Stimulated activated CD8-positive, alpha-beta memory T cell treated with anti-CD3 and anti-CD28 coated beads, Interleukin-12 subunit alpha, Interleukin-12 subunit beta, amount 100 ng/mL, for 4 hours (primary cell): ENCODE data around the gene DAPK2.
A peak's percentile ranks its signal among the peaks of the same experiment; 100 is the strongest.
"Not testable (repeated sequence)": the region's sequence is repeated elsewhere in the genome, so short reads cannot be mapped to it uniquely, and the experiment has no call there.

ENCODE experiments used
- DNase-seq: peaks from one replicate; pipeline ENCODE4 v3.0.0-alpha.2; 2020; ENCODE audit warnings: low read depth

Gene DAPK2

GRCh38 chr15:64046421-64047153, at the start of gene DAPK2:
DAPK2 (minus strand) TSS chr15:64046485; CDS start chr15:64040261, 6,224 bp downstream.
- DNase-seq: peak; percentile 62

- no peak for DNase-seq
These were observed 49.1 kb upstream of the DAPK2 start for GRCh38 chr15:64095431-64095794.

DNA sequence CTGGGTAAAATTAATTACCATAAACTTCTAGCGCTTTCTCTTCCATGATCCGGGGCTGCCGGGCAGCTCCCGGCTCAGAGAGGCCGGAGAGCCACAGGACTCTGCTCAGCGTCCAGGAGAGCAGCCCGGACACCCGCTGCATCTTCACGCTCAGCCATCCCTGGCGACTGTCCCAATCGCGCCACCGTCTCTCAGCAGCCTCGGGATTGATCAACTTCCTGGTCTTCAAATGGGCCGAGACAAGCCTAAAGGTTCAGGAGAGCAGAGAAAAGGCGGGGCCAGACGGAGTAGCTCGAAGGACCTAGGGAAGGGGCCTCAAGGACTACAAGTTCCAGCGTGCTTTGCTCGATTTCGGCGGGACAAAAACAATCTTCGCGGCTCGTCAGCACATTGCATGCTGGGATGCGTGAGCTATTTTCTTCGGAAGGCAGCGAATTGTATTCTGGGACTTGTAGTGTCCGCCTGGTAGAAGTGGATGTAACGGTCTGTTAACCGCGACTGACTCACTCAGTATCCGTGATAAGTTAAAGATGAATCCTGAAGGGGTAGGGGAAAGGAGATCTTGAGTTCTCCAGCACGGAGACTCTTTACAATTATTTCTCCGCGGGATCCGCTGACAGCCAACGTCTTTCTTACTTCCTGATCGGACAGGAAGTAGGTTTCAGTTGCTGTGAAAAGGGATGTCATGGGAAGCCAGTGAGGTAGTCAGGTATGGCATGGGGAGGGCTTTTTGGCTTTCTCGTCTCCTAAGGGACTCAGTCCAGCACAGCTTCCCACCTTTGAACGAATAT, 47.5 kb upstream of the DAPK2 start, which contains the start of gene CIAO2A:
Gene CIAO2A, minus strand, starts transcription at position 212 of the 791 bp plus-strand sequence. Its CDS starts 70 bp downstream, at position 142.
- peak; percentile 77 for DNase-seq

DNA sequence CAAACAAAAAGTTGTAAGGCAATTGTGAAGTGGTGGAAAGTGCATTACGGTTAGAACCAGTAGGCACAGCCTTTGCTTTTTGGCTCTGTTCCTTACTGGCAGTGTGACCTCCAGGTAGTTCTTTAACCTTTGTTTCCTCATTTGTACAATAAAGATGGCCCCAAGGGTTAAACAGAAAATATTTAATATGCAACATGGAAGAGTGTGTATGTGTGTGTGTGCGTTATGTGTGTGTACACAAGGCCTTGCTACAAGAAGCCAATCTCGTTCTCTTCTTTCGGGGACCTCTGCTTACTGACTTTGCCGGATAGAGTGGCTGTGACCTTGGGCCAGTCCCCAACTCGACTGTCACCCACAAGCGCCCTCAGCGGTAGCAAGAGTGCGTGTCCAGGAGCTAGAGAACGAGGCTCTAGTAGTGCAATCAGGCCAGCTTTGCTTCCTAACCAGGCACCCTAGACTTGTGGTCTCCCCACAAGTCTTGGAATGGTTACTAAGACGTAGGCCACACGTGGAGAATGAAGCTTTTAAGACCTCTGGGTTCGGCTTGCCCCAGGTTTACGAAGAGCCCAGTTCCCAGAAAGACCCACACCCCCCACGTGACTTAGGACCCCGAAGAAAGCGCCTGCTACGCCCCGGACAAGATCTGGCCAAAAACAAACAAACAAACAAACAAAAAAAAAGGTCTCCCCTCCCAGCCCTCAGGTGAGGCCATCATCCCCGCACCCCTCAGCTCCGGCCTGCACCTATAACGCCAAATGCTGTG, 46.8 kb upstream of the DAPK2 start:
- no peak for DNase-seq

- DNase-seq: no peak
These were observed 46.0 kb upstream of the DAPK2 start for GRCh38 chr15:64092075-64092820.

GRCh38 chr15:64090527-64090926, 44.2 kb upstream of the DAPK2 start:
- no peak for DNase-seq

- DNase-seq: no peak
These were observed 43.4 kb upstream of the DAPK2 start for GRCh38 chr15:64089543-64090280.

- DNase-seq: no peak
These were observed 36.5 kb upstream of the DAPK2 start for GRCh38 chr15:64082757-64083156.

DNA sequence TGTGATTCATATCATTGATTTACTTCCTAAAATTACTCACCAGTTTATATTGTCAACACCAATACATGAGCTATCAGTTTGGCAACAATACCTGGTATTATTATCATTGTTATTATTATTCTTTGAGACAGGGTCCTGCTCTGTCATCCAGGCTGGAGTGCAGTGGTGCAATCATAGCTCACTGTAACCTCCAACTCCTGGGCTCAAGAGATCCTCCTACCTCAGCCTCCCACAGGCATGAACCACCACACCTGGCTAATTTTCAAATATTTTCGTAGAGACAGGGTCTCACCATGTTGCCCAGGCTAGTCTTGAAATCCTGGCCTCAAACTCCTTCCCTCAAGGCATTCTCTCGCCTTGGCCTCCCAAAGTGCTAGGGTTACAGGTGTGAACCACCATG, 27.2 kb upstream of the DAPK2 start:
- DNase-seq: not testable (repeated sequence)

DNA sequence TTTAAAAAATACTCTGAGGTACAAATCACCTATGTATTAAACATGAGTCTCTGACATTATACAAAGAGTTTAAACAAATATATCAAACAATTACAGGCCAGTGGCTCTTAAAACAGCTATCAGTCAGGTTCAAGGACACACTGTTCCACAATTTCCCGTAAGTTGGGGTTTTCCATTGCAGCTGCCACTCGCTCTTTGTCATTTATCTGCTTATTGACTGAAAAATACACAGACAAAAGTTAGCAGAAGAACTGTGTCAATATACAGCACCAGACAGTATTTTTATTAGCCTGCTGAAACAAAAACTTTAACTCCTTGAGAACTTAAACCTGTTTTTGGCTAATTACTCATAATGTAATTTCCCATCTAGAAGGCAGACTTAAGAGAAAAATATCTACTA, 26.5 kb upstream of the DAPK2 start:
- no peak for DNase-seq

- no peak for DNase-seq
These were observed 25.9 kb upstream of the DAPK2 start for GRCh38 chr15:64071931-64072765.

DNA sequence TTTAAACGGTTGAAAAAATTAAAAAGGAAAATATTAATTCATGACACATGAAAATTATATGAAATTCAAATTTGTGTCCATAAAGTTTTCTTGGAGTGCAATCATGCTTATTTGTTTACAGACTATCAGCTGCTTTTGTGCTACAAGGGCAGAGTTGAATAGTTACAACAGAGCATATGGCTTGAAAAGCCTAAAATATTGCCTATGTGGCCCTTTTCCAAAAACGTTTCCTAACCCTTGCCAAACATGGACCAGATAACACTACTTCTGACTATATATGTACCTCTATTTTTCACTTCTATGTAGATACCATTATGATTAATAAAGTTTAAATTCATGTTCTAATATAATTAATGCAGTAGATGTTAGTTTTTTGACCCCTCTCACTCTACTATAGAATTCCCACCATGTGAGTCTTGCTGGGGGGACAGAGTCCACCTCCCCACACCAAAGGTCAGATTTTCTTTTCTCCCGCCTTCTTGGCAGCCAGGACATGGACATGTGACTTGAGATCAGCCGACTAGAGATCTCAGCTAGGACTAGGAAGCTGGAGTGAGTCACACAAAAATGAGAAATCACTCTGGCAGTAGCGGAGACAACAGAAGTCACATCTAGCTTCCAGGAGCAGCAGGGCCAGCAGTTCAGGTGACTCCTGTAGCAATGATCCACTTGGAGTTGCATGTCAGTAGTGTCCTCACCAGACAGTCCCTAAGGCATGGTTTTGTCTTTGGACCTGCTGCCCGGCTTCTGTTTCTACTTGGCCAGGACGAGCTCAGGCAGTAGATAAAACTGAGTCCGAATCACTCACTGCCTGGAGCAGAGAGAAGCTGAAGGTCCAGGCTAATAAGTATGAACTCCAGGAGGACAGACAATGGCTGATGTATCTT, 24.9 kb upstream of the DAPK2 start:
- no peak for DNase-seq

- DNase-seq: no peak
These were observed 23.8 kb upstream of the DAPK2 start for GRCh38 chr15:64070106-64070505.

- DNase-seq: no peak
These were observed 21.8 kb upstream of the DAPK2 start for GRCh38 chr15:64068133-64068532.

GRCh38 chr15:64067564-64068030, 21.3 kb upstream of the DAPK2 start:
- DNase-seq: peak; percentile 24

DNA sequence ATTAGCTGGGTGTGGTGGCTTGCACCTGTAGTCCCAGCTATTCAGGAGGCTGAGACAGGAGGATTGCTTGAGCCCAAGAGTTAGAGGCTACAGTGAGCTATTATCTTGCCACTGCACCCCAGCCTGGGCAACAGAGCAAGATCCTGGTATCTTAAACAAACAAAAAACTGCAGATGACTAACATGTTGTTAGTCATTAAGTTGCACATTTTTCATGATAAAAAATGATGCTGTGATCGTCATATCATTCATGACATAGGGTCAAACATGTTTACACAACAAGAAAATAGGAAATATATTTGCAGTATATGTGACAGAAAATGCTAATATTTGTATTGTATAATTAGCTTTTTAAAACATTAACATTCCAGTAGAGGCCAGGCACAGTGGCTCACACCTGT, 20.2 kb upstream of the DAPK2 start:
- no peak for DNase-seq

- no peak for DNase-seq
These were observed 14.4 kb upstream of the DAPK2 start for GRCh38 chr15:64060716-64061115.

GRCh38 chr15:64059104-64059503, 12.8 kb upstream of the DAPK2 start:
- not testable (repeated sequence) for DNase-seq

GRCh38 chr15:64058279-64058678, 12.0 kb upstream of the DAPK2 start:
- no peak for DNase-seq
